Lower leg skin (tissue), 3 donors: ENCODE data around the gene EP400.

ENCODE experiments used
- CTCF ChIP-seq, 3 donors: fragments of 450-650 bp; IDR thresholded peaks; one replicate each; pipeline ENCODE4 v1.5.1; 2016; ENCODE audit warnings: antibody characterized with exemption in 3 of 3, mild to moderate bottlenecking in 3 of 3, moderate library complexity in 2 of 3
- POLR2A ChIP-seq, 2 donors: fragments of 450-650 bp; IDR thresholded peaks; one replicate each; pipeline ENCODE4 v1.6.1; 2016 to 2017; ENCODE audit warnings: antibody characterized with exemption in 2 of 2, mild to moderate bottlenecking in 1 of 2, moderate library complexity in 1 of 2

DNA sequence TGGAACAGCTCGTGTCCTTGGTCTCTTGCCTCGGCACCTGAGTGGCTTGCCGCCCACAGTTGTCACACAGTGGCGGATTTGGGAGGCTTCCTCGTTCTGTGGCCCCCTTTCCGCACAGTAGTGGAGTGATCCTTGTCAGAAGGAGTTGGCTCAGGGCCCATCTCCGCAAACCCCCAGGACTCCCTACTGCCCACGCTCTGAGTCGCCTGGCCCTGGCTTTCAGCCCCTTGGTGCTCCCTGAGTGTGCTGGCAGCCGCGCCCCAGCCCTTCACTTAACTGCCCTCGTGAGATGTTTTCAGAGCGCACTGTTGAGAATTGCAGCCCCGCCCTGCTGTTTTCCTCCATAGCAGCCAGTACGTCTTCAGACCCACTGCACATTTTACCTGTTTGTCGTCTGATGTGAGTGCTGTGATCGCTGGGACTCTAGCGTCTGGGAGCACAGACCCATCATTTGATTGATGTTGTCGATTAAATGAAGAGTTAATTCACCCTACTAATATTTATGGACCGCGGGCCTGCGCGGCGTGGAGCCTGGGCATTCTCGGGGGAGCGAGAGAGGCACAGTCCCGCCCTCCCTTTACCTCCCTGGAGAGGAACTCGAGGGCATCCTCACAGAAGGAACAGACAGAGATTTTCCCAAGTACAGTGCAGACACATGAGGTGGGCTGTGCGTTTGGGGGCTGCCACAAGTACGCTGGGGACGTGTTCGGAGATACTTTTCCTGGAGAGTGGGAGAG, 102.6 kb downstream of the EP400 start:
- TF ChIP-seq CTCF (IDR thresholded peaks at IDR 0.05) (no peak), POLR2A (IDR thresholded peaks at IDR 0.05) (no peak)
